HG03135 (cell line): Measurements from ENCODE around the gene DPPA5.
"Not testable (repeated sequence)": the region's sequence is repeated elsewhere in the genome, so short reads cannot be mapped to it uniquely, and the experiment has no call there.

Experiments
- ATAC-seq: cut with Tn5 transposase; IDR thresholded peaks from one replicate; pipeline ENCODE4 v1.9.1; 2021; ENCODE audit warnings: mild to moderate bottlenecking, moderate library complexity; ENCODE audit not compliant: unreplicated experiment

DPPA5 gene

DNA sequence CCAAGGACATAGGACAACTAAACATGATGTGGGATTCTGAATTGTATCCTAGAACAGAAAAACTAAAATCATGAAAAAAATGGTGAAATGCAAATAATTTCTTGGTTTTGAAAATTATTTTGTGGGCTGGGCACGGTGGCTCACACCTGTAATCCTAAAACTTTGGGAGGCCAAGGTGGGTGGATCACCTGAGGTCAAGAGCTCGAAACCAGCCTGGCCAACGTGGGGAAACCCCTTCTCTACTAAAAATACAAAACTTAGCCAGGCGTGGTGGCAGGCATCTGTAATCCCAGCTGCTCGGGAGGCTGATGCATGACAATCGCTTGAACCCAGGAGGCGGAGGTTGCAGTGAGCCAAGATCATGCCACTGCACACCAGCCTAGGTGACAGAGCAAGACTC is 50.3 kb downstream of the DPPA5 start:
- not testable (repeated sequence) for ATAC-seq
